Effector memory CD4-positive, alpha-beta T cell (primary cell): Measurements from ENCODE around the gene MAPRE3.
"Not testable (repeated sequence)": the region's sequence is repeated elsewhere in the genome, so short reads cannot be mapped to it uniquely, and the experiment has no call there.

Source experiments
- DNase-seq, 3 donors: peaks; one replicate each; pipeline ENCODE4 v3.0.0-alpha.2; 2020
- H3K27ac ChIP-seq: 2 replicates; pipeline ENCODE4 v1.7.0; 2013; ENCODE audit warnings: mild to moderate bottlenecking, low read length, moderate library complexity; ENCODE audit not compliant: insufficient read depth, poor library complexity, severe bottlenecking
- H3K27me3 ChIP-seq: replicated peaks from 2 replicates; pipeline ENCODE4 v1.7.0; 2013; ENCODE audit warnings: mild to moderate bottlenecking, low read length; ENCODE audit not compliant: insufficient read depth, control insufficient read depth, poor library complexity, severe bottlenecking
- H3K36me3 ChIP-seq: 2 replicates; pipeline ENCODE4 v1.7.0; 2013; ENCODE audit warnings: mild to moderate bottlenecking, low read length, moderate library complexity; ENCODE audit not compliant: control insufficient read depth, insufficient read depth
- H3K4me1 ChIP-seq: 2 replicates; pipeline ENCODE4 v1.7.0; 2013; ENCODE audit warnings: low read length, mild to moderate bottlenecking; ENCODE audit not compliant: control insufficient read depth, insufficient read depth, poor library complexity, severe bottlenecking
- H3K4me3 ChIP-seq: 2 replicates; pipeline ENCODE4 v1.7.0; 2013; ENCODE audit warnings: low read length, low read depth, mild to moderate bottlenecking; ENCODE audit not compliant: insufficient read depth, poor library complexity, severe bottlenecking
- H3K9me3 ChIP-seq: 2 replicates; pipeline ENCODE4 v1.7.0; 2013; ENCODE audit warnings: mild to moderate bottlenecking, low read length, moderate library complexity; ENCODE audit not compliant: control insufficient read depth
- total RNA-seq, 3 donors: gene quantifications; one replicate each; lab custom pipeline; 2026; lab: John Stamatoyannopoulos, UW

Gene MAPRE3
- total RNA-seq: 2.1 to 3.7 (median 2.3) reads per million in 3 donors

- Histone ChIP-seq H3K27ac (peak within 1 kb of the TSS; percentile 57), H3K4me3 (peak within 1 kb of the TSS; percentile 73), H3K27me3 (no peaks in the 10 kb centered on the region), H3K9me3 (no peaks in the 10 kb centered on the region), H3K36me3 (no peaks in the 10 kb centered on the region), H3K4me1 (peaks cover 8% of the 10 kb centered on the region)
- peak; percentile 82 to 85 (median 84) for DNase-seq
These were observed at the start of gene MAPRE3 for GRCh38 chr2:26970244-26970927. Gene MAPRE3, plus strand, starts transcription at chr2:26970637. Its CDS starts 51,582 bp downstream, at chr2:27022219.

- Histone ChIP-seq H3K9me3 (no peaks in the 10 kb centered on the region), H3K4me3 (no peak overlapping the region), H3K4me1 (no peaks in the 10 kb centered on the region), H3K27ac (no peak overlapping the region), H3K36me3 (no peaks in the 10 kb centered on the region), H3K27me3 (no peaks in the 10 kb centered on the region)
- DNase-seq: no peak
These were observed 49.1 kb upstream of the MAPRE3 start for GRCh38 chr2:26921323-26921722.

- no peak overlapping the region for H3K4me3 ChIP-seq
- DNase-seq: no peak
These were observed 47.8 kb upstream of the MAPRE3 start for GRCh38 chr2:26922405-26923188.

GRCh38 chr2:26923189-26923466 lies 47.3 kb upstream of the MAPRE3 start:
- not testable (repeated sequence) for H3K27ac ChIP-seq, H3K36me3 ChIP-seq, H3K4me3 ChIP-seq, H3K9me3 ChIP-seq, H3K4me1 ChIP-seq, H3K27me3 ChIP-seq, DNase-seq

More at GRCh38 chr2:26922405-26923188, 47.8 kb upstream of the MAPRE3 start:
- no peaks in the 10 kb centered on the region for H3K36me3 ChIP-seq
- H3K27me3 ChIP-seq: no peaks in the 10 kb centered on the region
- no peak overlapping the region for H3K27ac ChIP-seq
- H3K4me1 ChIP-seq: no peaks in the 10 kb centered on the region
- no peaks in the 10 kb centered on the region for H3K9me3 ChIP-seq

GRCh38 chr2:26924731-26925099 lies 45.7 kb upstream of the MAPRE3 start:
- H3K9me3 ChIP-seq: no peaks in the 10 kb centered on the region
- H3K4me1 ChIP-seq: no peaks in the 10 kb centered on the region
- no peak overlapping the region for H3K4me3 ChIP-seq
- no peak for DNase-seq
- H3K36me3 ChIP-seq: no peaks in the 10 kb centered on the region
- no peak overlapping the region for H3K27ac ChIP-seq
- H3K27me3 ChIP-seq: peaks cover 3% of the 10 kb centered on the region

GRCh38 chr2:26925100-26925791 lies 45.2 kb upstream of the MAPRE3 start:
- Histone ChIP-seq H3K4me1 (no peaks in the 10 kb centered on the region), H3K36me3 (no peaks in the 10 kb centered on the region), H3K27me3 (peaks cover 3% of the 10 kb centered on the region)

GRCh38 chr2:26927221-26927620 lies 43.2 kb upstream of the MAPRE3 start:
- no peak overlapping the region for H3K27ac ChIP-seq

More at GRCh38 chr2:26925100-26925791, 45.2 kb upstream of the MAPRE3 start:
- no peak overlapping the region for H3K27ac ChIP-seq
- DNase-seq: no peak
- H3K9me3 ChIP-seq: no peaks in the 10 kb centered on the region
- no peak overlapping the region for H3K4me3 ChIP-seq

GRCh38 chr2:26932974-26933373 lies 37.5 kb upstream of the MAPRE3 start:
- Histone ChIP-seq H3K9me3 (no peaks in the 10 kb centered on the region), H3K4me1 (no peaks in the 10 kb centered on the region), H3K27me3 (peaks cover 2% of the 10 kb centered on the region), H3K27ac (no peak overlapping the region), H3K4me3 (no peak overlapping the region), H3K36me3 (no peaks in the 10 kb centered on the region)
- no peak for DNase-seq

More at GRCh38 chr2:26927221-26927620, 43.2 kb upstream of the MAPRE3 start:
- H3K4me1 ChIP-seq: no peaks in the 10 kb centered on the region
- peaks cover 3% of the 10 kb centered on the region for H3K27me3 ChIP-seq
- no peak for DNase-seq
- no peaks in the 10 kb centered on the region for H3K9me3 ChIP-seq
- H3K4me3 ChIP-seq: no peak overlapping the region
- H3K36me3 ChIP-seq: no peaks in the 10 kb centered on the region

GRCh38 chr2:26933431-26934334 lies 36.8 kb upstream of the MAPRE3 start:
- Histone ChIP-seq H3K27me3 (no peaks in the 10 kb centered on the region), H3K27ac (no peak overlapping the region), H3K36me3 (no peaks in the 10 kb centered on the region), H3K4me3 (no peak overlapping the region), H3K4me1 (no peaks in the 10 kb centered on the region), H3K9me3 (no peaks in the 10 kb centered on the region)
- no peak for DNase-seq
